ENCODE results near the gene CRMP1. TPM values are rescaled to one million over a fixed set of nuclear protein-coding genes. Genes with fewer than 3 reads are reported as not detected.

CRMP1 gene
- total RNA-seq, 1 experiment from 2014 or later, result not detected

DNA sequence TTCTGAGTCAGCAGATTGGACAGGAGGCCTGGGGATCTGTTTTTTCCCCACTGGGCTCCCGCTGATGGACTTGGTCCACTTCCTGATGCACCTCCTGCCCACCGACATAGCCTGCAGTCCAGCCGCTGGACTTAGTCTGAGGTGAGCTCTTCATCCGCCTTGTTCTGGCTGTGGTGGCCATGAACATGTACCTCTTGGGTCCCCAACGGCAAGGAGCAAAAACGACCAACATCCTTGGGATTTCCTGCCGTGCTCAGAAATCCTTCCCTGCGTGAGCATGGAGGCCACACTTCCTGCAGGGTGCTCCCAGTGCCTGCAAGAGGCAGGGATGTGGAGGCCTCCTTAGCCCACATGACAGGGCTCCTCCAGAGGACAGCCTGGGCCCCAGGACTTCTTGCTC lies 76.8 kb downstream of the CRMP1 start:
- CTCF ChIA-PET, result no interaction called here
- Mint-ChIP-seq H3K36me3 (ENCODE audit: insufficient read depth, unreplicated experiment) (no peaks in the 10 kb centered on the region), H3K4me1 (ENCODE audit: low read depth, unreplicated experiment) (no peaks in the 10 kb centered on the region), H3K9me3 (ENCODE audit: low read depth, unreplicated experiment) (peaks cover 5% of the 10 kb centered on the region), H3K4me3 (ENCODE audit: low read depth, unreplicated experiment) (no peak overlapping the region), H3K27ac (ENCODE audit: unreplicated experiment) (no peak overlapping the region), H3K27me3 (ENCODE audit: unreplicated experiment) (no peaks in the 10 kb centered on the region)
- no peak for DNase-seq
- TF ChIP-seq, protein P1, sequence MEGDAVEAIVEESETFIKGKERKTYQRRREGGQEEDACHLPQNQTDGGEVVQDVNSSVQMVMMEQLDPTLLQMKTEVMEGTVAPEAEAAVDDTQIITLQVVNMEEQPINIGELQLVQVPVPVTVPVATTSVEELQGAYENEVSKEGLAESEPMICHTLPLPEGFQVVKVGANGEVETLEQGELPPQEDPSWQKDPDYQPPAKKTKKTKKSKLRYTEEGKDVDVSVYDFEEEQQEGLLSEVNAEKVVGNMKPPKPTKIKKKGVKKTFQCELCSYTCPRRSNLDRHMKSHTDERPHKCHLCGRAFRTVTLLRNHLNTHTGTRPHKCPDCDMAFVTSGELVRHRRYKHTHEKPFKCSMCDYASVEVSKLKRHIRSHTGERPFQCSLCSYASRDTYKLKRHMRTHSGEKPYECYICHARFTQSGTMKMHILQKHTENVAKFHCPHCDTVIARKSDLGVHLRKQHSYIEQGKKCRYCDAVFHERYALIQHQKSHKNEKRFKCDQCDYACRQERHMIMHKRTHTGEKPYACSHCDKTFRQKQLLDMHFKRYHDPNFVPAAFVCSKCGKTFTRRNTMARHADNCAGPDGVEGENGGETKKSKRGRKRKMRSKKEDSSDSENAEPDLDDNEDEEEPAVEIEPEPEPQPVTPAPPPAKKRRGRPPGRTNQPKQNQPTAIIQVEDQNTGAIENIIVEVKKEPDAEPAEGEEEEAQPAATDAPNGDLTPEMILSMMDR (IDR thresholded peaks at IDR 0.05; ENCODE audit: unreplicated experiment), result no peak
- intact Hi-C loops (cut with micrococcal nuclease; ENCODE audit: unreplicated experiment), result loop anchor here (10.0 kb wide), 1 partner anchor 761 kb away; the partner anchor contains the start of gene STK32B
- no TSS peak for BruUV-seq (replicated peaks)

DNA sequence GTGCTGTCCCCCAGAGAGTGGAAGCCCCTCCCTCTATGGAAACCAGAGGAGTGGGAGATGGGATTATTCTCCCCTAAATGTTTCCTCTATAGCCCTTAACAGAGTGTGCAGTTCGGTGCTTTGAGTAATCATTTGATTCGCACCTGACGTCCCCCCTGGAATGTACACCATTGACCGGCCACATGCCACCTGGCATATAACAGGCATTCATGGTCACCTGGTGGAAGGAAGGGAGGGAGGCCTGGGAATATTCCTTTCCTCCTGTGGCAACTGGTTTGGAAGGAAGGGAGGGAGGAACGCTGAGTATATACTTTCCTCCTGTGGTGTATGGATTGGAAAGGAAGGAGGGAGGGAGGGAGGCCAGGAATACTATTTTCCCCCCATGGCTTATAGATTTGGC lies 77.2 kb downstream of the CRMP1 start:
- TF ChIP-seq, protein P1 (IDR thresholded peaks at IDR 0.05; ENCODE audit: unreplicated experiment), result no peak
- no peaks in the 10 kb centered on the region for H3K27me3 Mint-ChIP-seq (ENCODE audit: unreplicated experiment)
- no peaks in the 10 kb centered on the region for H3K4me1 Mint-ChIP-seq (ENCODE audit: low read depth, unreplicated experiment)
- no peaks in the 10 kb centered on the region for H3K36me3 Mint-ChIP-seq (ENCODE audit: insufficient read depth, unreplicated experiment)
- no peak overlapping the region for H3K4me3 Mint-ChIP-seq (ENCODE audit: low read depth, unreplicated experiment)
- intact Hi-C loops (cut with micrococcal nuclease; ENCODE audit: unreplicated experiment), result loop anchor here (10.0 kb wide), 1 partner anchor 761 kb away; the partner anchor contains the start of gene STK32B
- peaks cover 5% of the 10 kb centered on the region for H3K9me3 Mint-ChIP-seq (ENCODE audit: low read depth, unreplicated experiment)
- CTCF ChIA-PET, result no interaction called here
- BruUV-seq (replicated peaks), result no TSS peak
- no peak for DNase-seq
- no peak overlapping the region for H3K27ac Mint-ChIP-seq (ENCODE audit: unreplicated experiment)

DNA sequence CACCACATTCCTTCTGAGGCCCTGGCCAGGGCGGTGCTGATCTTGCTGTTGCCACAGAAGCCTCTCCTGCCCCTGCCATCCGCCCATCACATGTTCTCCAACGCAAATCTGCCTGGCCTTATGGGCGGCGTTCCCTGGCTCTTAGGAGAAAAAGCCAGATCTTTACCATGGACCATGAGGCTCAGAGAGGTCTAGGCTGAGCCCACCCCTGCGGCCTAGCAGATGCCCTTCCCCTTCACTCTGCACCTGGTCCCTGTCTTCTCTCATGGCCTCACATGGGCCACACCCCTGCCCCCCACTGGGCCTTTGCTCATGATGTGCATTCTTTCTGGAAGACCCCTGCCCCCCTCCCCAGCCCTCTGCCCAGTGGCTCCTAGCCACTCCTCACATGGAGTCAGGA lies 78.5 kb downstream of the CRMP1 start:
- TF ChIP-seq, protein P1 (IDR thresholded peaks at IDR 0.05; ENCODE audit: unreplicated experiment), result no peak
- no peak for DNase-seq
- H3K4me3 Mint-ChIP-seq (ENCODE audit: low read depth, unreplicated experiment), result no peak overlapping the region
- peaks cover 3% of the 10 kb centered on the region for H3K9me3 Mint-ChIP-seq (ENCODE audit: low read depth, unreplicated experiment)
- CTCF ChIA-PET, result no interaction called here
- no peak overlapping the region for H3K27ac Mint-ChIP-seq (ENCODE audit: unreplicated experiment)
- no peaks in the 10 kb centered on the region for H3K36me3 Mint-ChIP-seq (ENCODE audit: insufficient read depth, unreplicated experiment)
- H3K27me3 Mint-ChIP-seq (ENCODE audit: unreplicated experiment), result no peaks in the 10 kb centered on the region
- no peaks in the 10 kb centered on the region for H3K4me1 Mint-ChIP-seq (ENCODE audit: low read depth, unreplicated experiment)
- intact Hi-C loops (cut with micrococcal nuclease; ENCODE audit: unreplicated experiment), result loop anchor here (10.0 kb wide), 1 partner anchor 760 kb away; the partner anchor contains the start of gene STK32B
- BruUV-seq (replicated peaks), result no TSS peak

DNA sequence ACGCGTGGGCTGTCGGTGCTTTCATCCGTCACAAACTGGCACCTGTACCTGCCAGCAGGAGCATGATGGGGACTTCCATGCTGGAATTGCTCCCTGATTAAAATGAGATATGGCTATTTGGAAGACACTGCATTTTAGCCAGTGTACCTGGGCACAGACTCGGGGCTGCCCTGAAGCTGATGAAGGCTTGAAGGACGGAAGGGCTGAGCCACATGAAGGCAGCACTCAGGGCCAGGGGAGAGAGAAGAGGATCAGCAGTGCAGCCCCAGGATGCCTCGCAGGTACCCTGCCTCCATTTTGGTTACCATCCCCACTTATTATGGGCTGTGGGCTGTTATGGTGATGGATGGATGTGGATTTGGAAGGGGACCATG lies 79.0 kb downstream of the CRMP1 start:
- TF ChIP-seq, protein P1 (IDR thresholded peaks at IDR 0.05; ENCODE audit: unreplicated experiment), result no peak
- H3K4me1 Mint-ChIP-seq (ENCODE audit: low read depth, unreplicated experiment), result no peaks in the 10 kb centered on the region
- no peak overlapping the region for H3K27ac Mint-ChIP-seq (ENCODE audit: unreplicated experiment)
- H3K9me3 Mint-ChIP-seq (ENCODE audit: low read depth, unreplicated experiment), result peaks cover 3% of the 10 kb centered on the region
- no peaks in the 10 kb centered on the region for H3K36me3 Mint-ChIP-seq (ENCODE audit: insufficient read depth, unreplicated experiment)
- no peak for DNase-seq
- H3K4me3 Mint-ChIP-seq (ENCODE audit: low read depth, unreplicated experiment), result no peak overlapping the region
- intact Hi-C loops (cut with micrococcal nuclease; ENCODE audit: unreplicated experiment), result loop anchor here (10.0 kb wide), 1 partner anchor 759 kb away; the partner anchor contains the start of gene STK32B
- BruUV-seq (replicated peaks), result no TSS peak
- CTCF ChIA-PET, result no interaction called here
- no peaks in the 10 kb centered on the region for H3K27me3 Mint-ChIP-seq (ENCODE audit: unreplicated experiment)

Measured in Calu3 (cell line).